OCI-LY1 (cell line): Measurements from ENCODE around the gene ZC3H15.
A peak's percentile ranks its signal among the peaks of the same experiment; 100 is the strongest.

Source experiments
- H2AFZ ChIP-seq: fragments of 200-600 bp; sonication (generic), shearing (Covaris generic); 2 replicates; pipeline ENCODE4 v1.6.0; 2014; ENCODE audit warnings: antibody characterized with exemption, mild to moderate bottlenecking, low read length
- H3F3A ChIP-seq: fragments of 200-600 bp; sonication (generic), shearing (Covaris generic); 2 replicates; pipeline ENCODE4 v1.6.0; 2014; ENCODE audit warnings: mild to moderate bottlenecking, antibody characterized with exemption, low read length, moderate library complexity; ENCODE audit not compliant: insufficient read depth
- H3K27ac ChIP-seq: fragments of 200-600 bp; sonication (generic); 2 replicates; pipeline ENCODE4 v1.5.1; 2014; ENCODE audit warnings: low read length, mixed run types, mild to moderate bottlenecking, low read depth; ENCODE audit not compliant: poor library complexity, severe bottlenecking
- H3K27me3 ChIP-seq: fragments of 200-600 bp; sonication (generic); 2 replicates; pipeline ENCODE4 v1.6.0; 2014; ENCODE audit warnings: antibody characterized with exemption, mild to moderate bottlenecking, low read length, moderate library complexity; ENCODE audit not compliant: insufficient read depth
- H3K36me3 ChIP-seq: fragments of 200-600 bp; sonication (generic); 2 replicates; pipeline ENCODE4 v1.6.1; 2014; ENCODE audit warnings: mild to moderate bottlenecking, antibody characterized with exemption, low read length, moderate library complexity, mixed read lengths; ENCODE audit not compliant: insufficient read depth
- H3K4me1 ChIP-seq: fragments of 200-600 bp; sonication (generic); 2 replicates; pipeline ENCODE4 v1.5.1; 2014; ENCODE audit warnings: mild to moderate bottlenecking, low read length, moderate library complexity; ENCODE audit not compliant: insufficient read depth, severe bottlenecking
- H3K4me2 ChIP-seq: fragments of 200-600 bp; sonication (generic), shearing (Covaris generic); 2 replicates; pipeline ENCODE4 v1.6.1; 2014; ENCODE audit warnings: low read length
- H3K4me3 ChIP-seq: fragments of 200-600 bp; sonication (generic); 2 replicates; pipeline ENCODE4 v1.5.1; 2014; ENCODE audit warnings: low read length, low read depth, mild to moderate bottlenecking, mixed read lengths; ENCODE audit not compliant: poor library complexity, severe bottlenecking
- H3K79me2 ChIP-seq: fragments of 200-600 bp; shearing (Covaris generic); 2 replicates; pipeline ENCODE4 v1.6.1; 2016; ENCODE audit warnings: mixed run types, low read length, mixed read lengths; ENCODE audit not compliant: insufficient read depth
- H3K9ac ChIP-seq: fragments of 200-600 bp; sonication (generic), shearing (Covaris generic); 2 replicates; pipeline ENCODE4 v1.6.1; 2014; ENCODE audit warnings: mild to moderate bottlenecking, low read length, mixed read lengths
- H3K9me2 ChIP-seq: fragments of 200-600 bp; sonication (generic), shearing (Covaris generic); 2 replicates; pipeline ENCODE4 v1.6.1; 2014; ENCODE audit warnings: low read depth, mild to moderate bottlenecking, low read length, mixed read lengths
- H3K9me3 ChIP-seq: fragments of 200-600 bp; shearing (Covaris generic); 2 replicates; pipeline ENCODE4 v1.6.1; 2014; ENCODE audit warnings: low read length, mixed read lengths
- H4K20me1 ChIP-seq: fragments of 200-600 bp; sonication (generic), shearing (Covaris generic); 2 replicates; pipeline ENCODE4 v1.6.0; 2016; ENCODE audit warnings: mild to moderate bottlenecking, low read length; ENCODE audit not compliant: insufficient read depth
- EZH2 ChIP-seq: fragments of 200-600 bp; sonication (generic), shearing (Covaris generic); IDR thresholded peaks from 2 replicates; pipeline ENCODE4 v1.8.0; 2017; ENCODE audit warnings: borderline replicate concordance, mixed run types, mild to moderate bottlenecking, antibody characterized with exemption, low read length, moderate library complexity, mixed read lengths
- TF ChIP-seq, protein P1 (sequence below): fragments of 200-600 bp; sonication (generic), shearing (Covaris generic); IDR thresholded peaks from 2 replicates; pipeline ENCODE4 v1.5.1; 2017; ENCODE audit warnings: mild to moderate bottlenecking, antibody characterized with exemption, low read length, moderate library complexity, mixed read lengths

The ZC3H15 gene

DNA sequence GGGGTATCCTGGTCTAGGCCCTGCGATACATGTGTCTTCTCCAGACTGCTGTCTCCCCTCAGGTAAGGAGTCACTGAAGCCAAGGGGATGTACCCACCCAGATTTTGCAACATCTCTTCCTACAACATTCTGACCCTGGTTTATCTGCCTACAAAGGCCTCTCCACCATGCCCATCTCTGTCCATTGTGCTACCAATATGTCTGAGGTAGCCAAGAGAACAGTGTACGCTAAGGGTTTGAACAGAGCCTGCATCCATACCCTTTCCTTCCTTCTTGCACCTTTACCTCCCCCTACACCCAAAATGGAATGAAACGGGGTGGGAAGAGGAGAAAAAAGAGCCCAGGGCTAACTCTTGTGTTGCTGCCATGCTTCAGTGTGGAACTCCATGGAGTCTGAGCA is 11.9 kb downstream of the ZC3H15 start:
- H3K4me2 ChIP-seq = no peak overlapping the region
- H3F3A ChIP-seq = no peaks in the 10 kb centered on the region
- H3K9me3 ChIP-seq = no peaks in the 10 kb centered on the region
- no peak overlapping the region for H3K4me3 ChIP-seq
- H2AFZ ChIP-seq = no peak overlapping the region
- H3K9ac ChIP-seq = no peak overlapping the region
- TF ChIP-seq, protein P1, sequence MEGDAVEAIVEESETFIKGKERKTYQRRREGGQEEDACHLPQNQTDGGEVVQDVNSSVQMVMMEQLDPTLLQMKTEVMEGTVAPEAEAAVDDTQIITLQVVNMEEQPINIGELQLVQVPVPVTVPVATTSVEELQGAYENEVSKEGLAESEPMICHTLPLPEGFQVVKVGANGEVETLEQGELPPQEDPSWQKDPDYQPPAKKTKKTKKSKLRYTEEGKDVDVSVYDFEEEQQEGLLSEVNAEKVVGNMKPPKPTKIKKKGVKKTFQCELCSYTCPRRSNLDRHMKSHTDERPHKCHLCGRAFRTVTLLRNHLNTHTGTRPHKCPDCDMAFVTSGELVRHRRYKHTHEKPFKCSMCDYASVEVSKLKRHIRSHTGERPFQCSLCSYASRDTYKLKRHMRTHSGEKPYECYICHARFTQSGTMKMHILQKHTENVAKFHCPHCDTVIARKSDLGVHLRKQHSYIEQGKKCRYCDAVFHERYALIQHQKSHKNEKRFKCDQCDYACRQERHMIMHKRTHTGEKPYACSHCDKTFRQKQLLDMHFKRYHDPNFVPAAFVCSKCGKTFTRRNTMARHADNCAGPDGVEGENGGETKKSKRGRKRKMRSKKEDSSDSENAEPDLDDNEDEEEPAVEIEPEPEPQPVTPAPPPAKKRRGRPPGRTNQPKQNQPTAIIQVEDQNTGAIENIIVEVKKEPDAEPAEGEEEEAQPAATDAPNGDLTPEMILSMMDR = no peak
- no peak for TF ChIP-seq EZH2
- peaks cover 88% of the 10 kb centered on the region for H3K36me3 ChIP-seq
- H3K9me2 ChIP-seq = no peaks in the 10 kb centered on the region
- H3K4me1 ChIP-seq = no peaks in the 10 kb centered on the region
- H3K79me2 ChIP-seq = peaks cover 38% of the 10 kb centered on the region
- H3K27ac ChIP-seq = no peak overlapping the region
- H4K20me1 ChIP-seq = peaks cover 4% of the 10 kb centered on the region; the same call in 1 of the 2 replicates
- no peaks in the 10 kb centered on the region for H3K27me3 ChIP-seq

DNA sequence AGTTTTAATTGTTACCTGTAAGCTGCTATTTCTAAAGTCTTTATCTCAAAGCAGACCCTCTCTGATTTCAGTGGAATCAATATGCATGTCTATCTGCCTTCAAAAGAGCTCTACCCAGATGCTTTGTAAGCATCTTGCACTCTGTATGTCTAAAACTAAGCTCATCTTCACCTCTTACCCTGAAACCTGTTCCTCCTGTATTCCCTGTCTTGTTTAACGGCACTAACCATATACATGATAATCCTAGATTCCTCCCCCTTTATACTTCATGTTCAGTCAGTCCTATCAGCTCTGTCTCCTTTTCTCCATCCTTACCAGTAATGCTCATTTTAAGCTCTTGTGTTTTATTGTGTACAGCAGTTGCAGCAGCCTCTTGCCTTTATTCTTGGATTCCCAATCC is 12.8 kb downstream of the ZC3H15 start:
- H4K20me1 ChIP-seq = peaks cover 4% of the 10 kb centered on the region; the same call in 1 of the 2 replicates
- TF ChIP-seq EZH2 = no peak
- TF ChIP-seq, protein P1 = no peak
- H3K27ac ChIP-seq = no peak overlapping the region
- peaks cover 84% of the 10 kb centered on the region for H3K36me3 ChIP-seq
- peaks cover 29% of the 10 kb centered on the region for H3K79me2 ChIP-seq
- no peak overlapping the region for H3K4me2 ChIP-seq
- H2AFZ ChIP-seq = no peak overlapping the region
- H3K4me1 ChIP-seq = no peaks in the 10 kb centered on the region
- no peaks in the 10 kb centered on the region for H3K27me3 ChIP-seq
- H3K9me3 ChIP-seq = no peaks in the 10 kb centered on the region
- H3K9ac ChIP-seq = no peak overlapping the region
- no peak overlapping the region for H3K4me3 ChIP-seq
- no peaks in the 10 kb centered on the region for H3F3A ChIP-seq
- no peaks in the 10 kb centered on the region for H3K9me2 ChIP-seq

DNA sequence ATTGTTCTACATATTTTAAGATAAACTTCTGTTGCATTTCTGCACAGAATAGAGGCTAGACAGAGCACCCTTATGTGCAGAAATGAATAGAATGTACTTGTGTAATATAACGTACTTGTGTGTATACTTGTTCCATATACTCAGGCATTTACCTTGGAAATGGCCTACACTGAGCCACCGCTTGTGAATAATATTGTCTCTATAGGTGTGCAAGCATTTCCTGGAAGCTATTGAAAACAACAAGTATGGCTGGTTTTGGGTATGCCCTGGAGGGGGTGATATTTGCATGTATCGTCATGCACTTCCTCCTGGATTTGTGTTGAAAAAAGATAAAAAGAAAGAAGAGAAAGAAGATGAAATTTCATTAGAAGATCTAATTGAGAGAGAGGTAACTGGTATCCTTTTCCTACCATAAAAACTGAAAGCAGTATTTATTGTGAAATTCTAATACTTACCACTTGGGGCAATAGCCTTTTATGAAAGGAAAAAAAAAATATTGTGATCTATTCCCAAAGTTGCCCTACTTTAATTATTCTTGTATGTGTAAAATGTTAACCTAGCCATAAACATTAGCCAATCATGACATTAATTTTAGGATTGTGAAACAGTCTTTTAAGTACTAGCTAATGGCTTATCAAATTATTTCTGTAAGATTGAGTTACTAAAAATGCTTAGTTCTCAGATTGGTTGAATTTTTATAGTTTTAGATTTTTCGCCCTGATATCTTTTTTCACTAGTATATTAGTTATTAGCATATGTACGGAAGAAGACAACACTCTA is 18.0 kb downstream of the ZC3H15 start:
- no peaks in the 10 kb centered on the region for H3K27me3 ChIP-seq
- H3K4me3 ChIP-seq = no peak overlapping the region
- H3K9me2 ChIP-seq = no peaks in the 10 kb centered on the region
- H2AFZ ChIP-seq = no peak overlapping the region
- TF ChIP-seq, protein P1 = peak; percentile 65
- no peak for TF ChIP-seq EZH2
- 0 out of 2 replicates have a peak, but pooled peaks cover 2% of the 10 kb centered on the region for H4K20me1 ChIP-seq
- H3K4me2 ChIP-seq = no peak overlapping the region
- H3K27ac ChIP-seq = no peak overlapping the region
- H3F3A ChIP-seq = no peaks in the 10 kb centered on the region
- peaks cover 91% of the 10 kb centered on the region for H3K36me3 ChIP-seq
- H3K9me3 ChIP-seq = no peaks in the 10 kb centered on the region
- H3K9ac ChIP-seq = no peak overlapping the region
- no peaks in the 10 kb centered on the region; the same call in 1 of the 2 replicates for H3K79me2 ChIP-seq
- no peaks in the 10 kb centered on the region for H3K4me1 ChIP-seq
